GM12874 (cell line): ENCODE measurements around the gene TSPEAR.

Source experiments
- TF ChIP-seq, protein P1 (sequence below): IDR thresholded peaks from 2 replicates; pipeline ENCODE4 v1.5.1; 2011; ENCODE audit warnings: low read depth, mild to moderate bottlenecking, control low read depth, low read length, moderate library complexity; ENCODE audit not compliant: insufficient read depth

TSPEAR gene

DNA sequence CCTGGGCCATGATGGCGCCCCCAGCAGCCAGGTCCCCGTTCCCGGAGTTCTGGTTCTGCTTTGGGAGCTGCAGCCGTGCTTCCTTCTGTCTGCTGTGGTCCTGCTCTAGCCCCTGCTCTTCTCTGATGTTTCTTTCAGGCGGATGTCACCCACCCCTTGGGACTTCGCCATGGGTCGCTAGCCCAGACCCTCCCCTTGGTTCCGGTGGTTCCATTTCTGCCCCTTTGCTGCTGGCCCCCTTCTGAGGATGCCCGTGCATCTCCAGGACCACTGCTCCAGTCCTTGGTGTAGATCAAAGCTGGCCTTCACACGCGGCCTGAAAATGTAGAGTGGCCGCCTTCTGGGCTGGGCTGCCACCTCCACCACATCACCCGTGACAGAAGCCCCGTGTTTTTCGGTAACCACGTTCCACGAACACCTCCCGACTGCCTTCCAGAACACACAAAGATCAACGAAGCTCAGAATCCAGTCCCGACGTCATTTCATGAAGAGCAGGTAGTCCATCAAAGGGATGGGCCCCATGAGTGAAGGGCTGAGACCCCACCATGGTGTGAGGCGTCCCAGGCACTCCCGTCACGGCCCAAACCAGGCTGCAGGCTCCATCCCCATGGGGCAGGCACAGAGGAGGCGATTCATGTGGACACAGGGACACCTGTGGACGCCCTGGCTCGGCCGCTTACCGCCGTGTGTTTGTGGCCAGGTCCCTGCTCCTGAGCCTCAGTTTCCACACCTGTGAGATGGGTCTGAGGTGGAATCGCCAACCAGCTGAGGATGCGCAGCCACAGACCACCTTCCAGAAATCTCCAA lies 195.8 kb downstream of the TSPEAR start:
- TF ChIP-seq, protein P1, sequence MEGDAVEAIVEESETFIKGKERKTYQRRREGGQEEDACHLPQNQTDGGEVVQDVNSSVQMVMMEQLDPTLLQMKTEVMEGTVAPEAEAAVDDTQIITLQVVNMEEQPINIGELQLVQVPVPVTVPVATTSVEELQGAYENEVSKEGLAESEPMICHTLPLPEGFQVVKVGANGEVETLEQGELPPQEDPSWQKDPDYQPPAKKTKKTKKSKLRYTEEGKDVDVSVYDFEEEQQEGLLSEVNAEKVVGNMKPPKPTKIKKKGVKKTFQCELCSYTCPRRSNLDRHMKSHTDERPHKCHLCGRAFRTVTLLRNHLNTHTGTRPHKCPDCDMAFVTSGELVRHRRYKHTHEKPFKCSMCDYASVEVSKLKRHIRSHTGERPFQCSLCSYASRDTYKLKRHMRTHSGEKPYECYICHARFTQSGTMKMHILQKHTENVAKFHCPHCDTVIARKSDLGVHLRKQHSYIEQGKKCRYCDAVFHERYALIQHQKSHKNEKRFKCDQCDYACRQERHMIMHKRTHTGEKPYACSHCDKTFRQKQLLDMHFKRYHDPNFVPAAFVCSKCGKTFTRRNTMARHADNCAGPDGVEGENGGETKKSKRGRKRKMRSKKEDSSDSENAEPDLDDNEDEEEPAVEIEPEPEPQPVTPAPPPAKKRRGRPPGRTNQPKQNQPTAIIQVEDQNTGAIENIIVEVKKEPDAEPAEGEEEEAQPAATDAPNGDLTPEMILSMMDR, result no peak

DNA sequence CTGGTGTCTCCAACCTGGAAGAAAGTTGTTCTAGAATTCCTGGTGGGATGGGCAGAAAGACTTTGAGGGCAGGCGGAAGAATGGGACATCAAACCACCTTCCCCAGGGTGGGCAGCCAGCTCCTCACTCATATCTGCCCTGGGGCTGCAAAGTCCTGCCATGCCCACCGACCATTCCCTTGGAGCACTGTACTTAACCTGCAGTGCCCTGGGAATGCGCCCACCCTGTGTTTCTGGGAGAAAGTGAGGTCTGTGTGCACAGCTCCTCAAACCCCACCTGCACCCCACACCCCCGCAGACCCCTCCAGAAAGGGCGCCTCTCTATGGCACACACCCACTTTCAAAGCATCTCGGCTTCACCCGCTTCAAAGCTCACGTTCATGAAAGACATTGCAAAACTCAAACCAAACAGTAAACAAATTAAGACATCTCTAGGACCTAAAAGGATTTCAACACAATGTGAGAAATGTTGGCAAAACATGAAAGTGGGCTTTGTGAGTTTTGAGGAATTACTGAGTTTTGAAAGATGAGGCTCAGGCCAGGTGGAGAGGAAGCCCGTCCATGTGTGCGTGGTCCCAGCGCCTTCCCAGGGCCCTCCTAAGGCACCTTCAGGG lies 196.5 kb downstream of the TSPEAR start:
- TF ChIP-seq, protein P1, result no peak

DNA sequence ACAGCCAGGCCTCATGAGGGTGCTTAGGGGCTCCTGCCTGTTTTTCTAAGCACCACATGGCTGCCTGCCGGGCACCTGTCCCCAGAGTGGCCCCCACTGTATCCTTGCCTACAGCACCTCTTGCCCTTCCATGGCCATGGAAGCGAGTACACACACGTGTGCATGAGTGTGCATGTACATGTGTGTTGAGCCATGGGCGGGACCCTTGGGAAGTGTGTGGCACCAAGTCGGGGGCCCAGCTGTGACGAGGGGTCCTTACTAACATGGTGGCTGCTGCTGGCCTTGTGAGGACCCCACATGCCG lies 197.2 kb downstream of the TSPEAR start:
- TF ChIP-seq, protein P1, result no peak

DNA sequence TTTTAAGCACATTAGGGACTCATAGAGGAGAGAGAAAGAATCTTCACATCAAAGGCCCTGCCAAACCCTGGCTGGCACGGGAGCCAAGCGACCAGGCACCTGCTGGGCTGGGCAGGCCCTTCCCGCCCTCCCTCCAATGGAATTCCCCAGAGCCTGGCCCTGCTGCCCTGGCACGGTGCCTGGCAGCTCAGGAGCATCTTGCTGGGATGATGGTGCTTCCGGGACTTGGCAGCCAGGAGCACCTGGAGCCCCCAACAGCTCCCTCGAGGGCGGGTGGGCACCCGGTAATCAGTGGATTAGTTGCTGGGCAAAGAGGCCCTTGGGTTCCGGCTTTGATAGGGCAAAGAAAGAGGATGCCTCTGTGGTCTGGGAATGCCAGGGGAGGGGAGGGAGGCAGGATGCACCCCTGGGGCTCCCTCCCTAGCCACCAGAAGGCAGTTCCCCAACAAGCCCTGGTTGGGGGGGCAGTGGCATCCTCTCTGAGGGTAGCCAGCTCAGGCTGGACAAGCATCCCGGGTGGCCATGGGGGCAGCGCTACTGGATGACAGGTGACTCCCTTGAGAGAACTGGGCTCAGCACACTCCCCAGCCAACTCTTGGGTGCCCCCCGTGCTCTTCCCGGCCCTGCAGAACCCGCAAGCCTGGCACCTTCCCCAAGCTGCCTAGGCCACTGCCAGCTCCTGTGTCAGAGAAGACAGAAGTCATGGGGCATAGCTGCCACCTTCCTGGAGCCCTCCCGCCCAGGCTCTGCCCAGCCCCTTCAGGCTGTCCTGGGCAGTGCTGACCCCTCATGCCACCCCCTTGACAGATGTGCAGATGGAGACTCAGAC lies 197.8 kb downstream of the TSPEAR start:
- TF ChIP-seq, protein P1, result no peak

DNA sequence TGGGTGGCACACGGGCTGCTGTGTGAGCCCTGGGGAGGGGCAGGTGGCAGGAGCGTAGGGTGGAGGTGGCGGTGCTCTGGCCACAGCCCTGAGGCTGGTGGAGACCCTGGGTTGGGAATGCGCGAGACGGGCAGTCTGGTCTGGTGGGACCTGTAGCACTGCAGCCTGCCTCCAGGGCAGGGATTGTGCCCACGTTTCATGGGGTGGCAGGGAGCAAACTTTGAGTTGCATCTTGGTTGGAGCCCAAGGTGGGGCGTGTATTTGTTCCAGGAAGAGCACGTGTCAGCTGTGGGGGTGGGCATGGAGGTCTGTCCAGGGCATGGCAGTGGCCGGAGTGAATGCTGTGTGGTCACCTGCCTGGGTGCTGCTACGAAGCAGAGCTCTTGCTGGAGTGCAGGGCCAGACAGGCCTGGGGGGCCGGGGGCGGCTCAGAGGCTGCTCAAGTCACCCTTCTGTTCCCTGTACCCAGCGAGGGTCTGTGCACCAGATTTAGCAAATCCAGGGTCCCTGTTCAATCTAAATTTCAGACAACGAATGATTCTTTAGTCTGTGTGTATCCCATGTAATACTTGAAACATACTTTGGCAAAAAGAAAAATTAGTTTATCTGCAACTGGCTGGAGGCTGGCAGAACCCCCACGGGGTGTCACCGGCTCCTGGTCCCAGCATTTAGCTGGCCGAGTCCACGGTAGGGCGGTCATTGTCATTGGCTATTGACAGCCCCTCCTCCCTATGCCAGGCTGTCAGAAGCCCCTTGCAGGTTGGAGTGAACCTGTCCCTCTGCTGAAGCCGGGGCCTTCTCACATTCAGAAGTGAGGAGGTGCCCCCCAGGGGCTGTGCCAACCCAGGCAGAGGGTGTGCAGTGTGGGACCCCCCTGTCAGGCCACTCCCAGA lies 198.6 kb downstream of the TSPEAR start:
- TF ChIP-seq, protein P1, result no peak

DNA sequence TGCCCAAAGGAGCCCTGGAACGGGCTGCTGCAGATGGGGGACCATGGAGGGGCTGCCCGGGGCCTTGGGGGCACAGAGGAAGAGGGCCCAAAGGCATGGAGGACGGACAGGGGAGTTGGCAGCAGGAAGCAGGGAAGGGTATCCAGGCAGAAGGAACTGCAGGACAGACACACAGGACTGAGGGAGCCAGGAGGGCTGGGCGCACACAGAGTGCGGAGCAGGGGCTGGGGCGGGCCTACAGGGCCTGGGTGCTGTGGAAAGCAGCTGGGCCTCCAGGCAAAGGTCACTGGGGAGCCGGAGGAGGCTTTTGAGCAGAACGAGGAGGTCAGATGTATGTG lies 199.5 kb downstream of the TSPEAR start:
- TF ChIP-seq, protein P1, result no peak
